Activated CD8-positive, alpha-beta T cell treated with anti-CD3 and anti-CD28 coated beads for 36 hours (primary cell): Measurements from ENCODE around the gene LSM14B. TPM values are rescaled to one million over a fixed set of nuclear protein-coding genes. Genes with fewer than 3 reads are reported as not detected.

ENCODE experiments used
- ATAC-seq: fragments of 200-7000 bp; cut with Tn5 transposase; one replicate; pipeline ENCODE4 v1.10.0; 2021; ENCODE audit warnings: mild to moderate bottlenecking, moderate library complexity
- CTCF ChIA-PET: fragments of 350-600 bp; sonication (Branson Sonifier 250); formaldehyde crosslinking; loops from one replicate; lab custom pipeline; 2021; ENCODE audit warnings: antibody characterized with exemption; lab: Charles Lee
- POLR2A ChIA-PET: fragments of 350-600 bp; sonication (Branson Sonifier 250); formaldehyde crosslinking; loops from one replicate; lab custom pipeline; 2021; ENCODE audit warnings: antibody characterized with exemption; lab: Charles Lee
- DNase-seq: peaks from one replicate; pipeline ENCODE4 v3.0.0-alpha.2; 2020
- H3K27ac Mint-ChIP-seq: one replicate; pipeline ENCODE4 v1.8.0; 2021; ENCODE audit warnings: mild to moderate bottlenecking, mixed read lengths
- H3K27me3 Mint-ChIP-seq: one replicate; pipeline ENCODE4 v1.8.0; 2021; ENCODE audit warnings: mixed read lengths
- H3K36me3 Mint-ChIP-seq: one replicate; pipeline ENCODE4 v1.8.0; 2021; ENCODE audit warnings: low read depth, mixed read lengths
- H3K4me1 Mint-ChIP-seq: one replicate; pipeline ENCODE4 v1.8.0; 2021; ENCODE audit warnings: low read depth, mixed read lengths
- H3K4me3 Mint-ChIP-seq: one replicate; pipeline ENCODE4 v1.8.0; 2021; ENCODE audit warnings: mild to moderate bottlenecking, moderate library complexity, mixed read lengths
- H3K9me3 Mint-ChIP-seq: one replicate; pipeline ENCODE4 v1.8.0; 2021; ENCODE audit warnings: mixed read lengths
- CTCF ChIP-seq: fragments of 200-600 bp; IDR thresholded peaks from one replicate; pipeline ENCODE4 v1.8.0; 2022; ENCODE audit warnings: antibody characterized with exemption, mild to moderate bottlenecking
- intact Hi-C: fragments of 100-400 bp; cut with micrococcal nuclease; formaldehyde crosslinking; loops from one replicate; pipeline ENCODE4 v1.10.0; 2022
- total RNA-seq, 2 experiments: library from RNA; stranded (reverse); gene quantifications; one replicate each; pipeline ENCODE4 v1.2.3, GENCODE V29; 2021

The LSM14B gene
- total RNA-seq, 2 experiments from 2014 or later, result 33.5 to 35.6 TPM

- ATAC-seq (no peak), DNase-seq (no peak)
- Mint-ChIP-seq H3K4me1 (peaks cover 39% of the 10 kb centered on the region), H3K9me3 (no peaks in the 10 kb centered on the region), H3K4me3 (peak overlapping the region; percentile 78), H3K27ac (peak overlapping the region; percentile 42), H3K27me3 (no peaks in the 10 kb centered on the region), H3K36me3 (peaks cover 27% of the 10 kb centered on the region)
- POLR2A ChIA-PET, result interaction anchor here (0.5 to 1.6 kb wide), 7 partner anchors 8 to 57 kb away, joined by 3 to 9 read pairs (median 3); partner anchors contain the start of genes PSMA7 and SS18L1
- CTCF ChIA-PET, result interaction anchor here (0.9 to 4.5 kb wide), 3 partner anchors 12 to 108 kb away, joined by 3 to 28 read pairs (median 6); no protein-coding TSS in a partner anchor
- intact Hi-C loops, result loop anchor here (5.0 to 10.0 kb wide), 2 partner anchors 56 to 99 kb away; partner anchors contain the start of gene TAF4
- TF ChIP-seq CTCF, result no peak
Measured at GRCh38 chr20:62123450-62124118, 1.3 kb downstream of the LSM14B start.

GRCh38 chr20:62126141-62126540, 3.9 kb downstream of the LSM14B start:
- no peak overlapping the region for H3K4me3 Mint-ChIP-seq
- intact Hi-C loops, result loop anchor here (10.0 kb wide), 1 partner anchor 101 kb away; no protein-coding TSS in a partner anchor
- ATAC-seq (no peak), DNase-seq (no peak)
- ChIA-PET CTCF (interaction anchor here (0.9 to 4.5 kb wide), 2 partner anchors 9 to 115 kb away, joined by 3 to 28 read pairs; no protein-coding TSS in a partner anchor), POLR2A (interaction anchor here (1.4 to 3.2 kb wide), 4 partner anchors 13 to 60 kb away, joined by 3 to 8 read pairs (median 5); no protein-coding TSS in a partner anchor)
- H3K27me3 Mint-ChIP-seq, result no peaks in the 10 kb centered on the region
- no peak for TF ChIP-seq CTCF
- H3K36me3 Mint-ChIP-seq, result peaks cover 42% of the 10 kb centered on the region
- no peaks in the 10 kb centered on the region for H3K9me3 Mint-ChIP-seq
- no peak overlapping the region for H3K27ac Mint-ChIP-seq
- H3K4me1 Mint-ChIP-seq, result peaks cover 24% of the 10 kb centered on the region

- TF ChIP-seq CTCF, result no peak
- intact Hi-C loops, result loop anchor here (10.0 kb wide), 1 partner anchor 103 kb away; no protein-coding TSS in a partner anchor
- H3K4me1 Mint-ChIP-seq, result peaks cover 31% of the 10 kb centered on the region
- H3K9me3 Mint-ChIP-seq, result no peaks in the 10 kb centered on the region
- H3K4me3 Mint-ChIP-seq, result no peak overlapping the region
- DNase-seq (no peak), ATAC-seq (no peak)
- peak overlapping the region; percentile 13 for H3K27ac Mint-ChIP-seq
- ChIA-PET CTCF (interaction anchor here (0.9 to 4.5 kb wide), 4 partner anchors 8 to 116 kb away, joined by 3 to 28 read pairs (median 4); no protein-coding TSS in a partner anchor), POLR2A (interaction anchor here (2.1 to 3.2 kb wide), 3 partner anchors 9 to 61 kb away, joined by 5 to 8 read pairs (median 8); no protein-coding TSS in a partner anchor)
- H3K36me3 Mint-ChIP-seq, result peaks cover 55% of the 10 kb centered on the region
- H3K27me3 Mint-ChIP-seq, result no peaks in the 10 kb centered on the region
Measured at GRCh38 chr20:62127799-62128198, 5.5 kb downstream of the LSM14B start.

GRCh38 chr20:62128502-62128901, 6.2 kb downstream of the LSM14B start:
- no peaks in the 10 kb centered on the region for H3K27me3 Mint-ChIP-seq
- H3K36me3 Mint-ChIP-seq, result peaks cover 59% of the 10 kb centered on the region
- H3K27ac Mint-ChIP-seq, result no peak overlapping the region
- ChIA-PET CTCF (no interaction called here), POLR2A (interaction anchor here (1.6 to 2.3 kb wide), 2 partner anchors 10 to 62 kb away, joined by 4 to 8 read pairs; partner anchors contain the start of gene TAF4)
- TF ChIP-seq CTCF, result no peak
- H3K9me3 Mint-ChIP-seq, result no peaks in the 10 kb centered on the region
- H3K4me3 Mint-ChIP-seq, result no peak overlapping the region
- DNase-seq (no peak), ATAC-seq (no peak)
- intact Hi-C loops, result loop anchor here (10.0 kb wide), 1 partner anchor 104 kb away; no protein-coding TSS in a partner anchor
- H3K4me1 Mint-ChIP-seq, result peaks cover 34% of the 10 kb centered on the region
